NCI-H345 treated with DMSO at 0.1 percent for 48 hours (cell line): ENCODE results near the gene DCTPP1.

Experiments
- DNase-seq: peaks from one replicate; lab custom pipeline; 2025; ENCODE audit not compliant: unreplicated experiment; lab: John Stamatoyannopoulos, UW

Gene DCTPP1

DNA sequence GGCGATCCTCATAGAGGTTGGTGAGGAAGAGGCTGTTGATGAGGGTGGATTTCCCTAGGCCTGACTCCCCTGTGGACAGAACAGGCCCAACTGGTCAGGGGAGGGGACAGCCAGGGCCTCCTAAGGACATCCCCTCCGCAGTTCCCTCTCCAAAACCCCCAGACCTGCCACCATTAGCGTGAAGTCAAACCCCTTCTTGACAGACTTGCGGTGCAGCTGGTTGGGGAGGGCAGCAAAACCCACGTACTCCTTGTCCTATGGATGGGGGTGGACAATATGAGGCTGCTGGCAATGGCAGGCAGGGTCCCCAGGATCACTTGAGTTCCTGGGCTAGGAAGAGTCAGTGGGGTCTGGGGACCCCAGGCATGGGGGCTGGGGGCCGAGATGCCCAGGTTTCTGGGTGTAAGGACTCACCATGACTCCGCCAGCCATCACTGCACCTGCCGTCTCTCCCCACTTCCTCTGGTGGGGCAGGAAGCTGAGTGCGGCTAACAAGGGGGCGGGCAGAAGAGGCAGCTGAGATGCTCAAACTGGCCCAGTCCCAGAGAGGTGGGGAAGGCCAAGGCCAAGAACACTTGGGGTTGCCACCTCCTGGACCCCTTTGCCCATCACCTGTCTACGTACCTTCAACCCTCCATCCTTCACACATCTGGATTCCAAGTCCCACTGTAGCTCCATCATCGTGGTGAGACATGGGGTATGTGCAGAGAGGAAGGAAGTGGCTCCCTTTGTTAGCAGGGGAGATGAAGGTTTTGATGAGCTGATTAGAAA is 47.5 kb downstream of the DCTPP1 start, which contains the start of gene SEPTIN1:
TSS of gene SEPTIN1 (minus strand) at position 451 of the 771 bp plus-strand sequence. CDS start at position 432, 19 bp downstream.
- no peak for DNase-seq

DNA sequence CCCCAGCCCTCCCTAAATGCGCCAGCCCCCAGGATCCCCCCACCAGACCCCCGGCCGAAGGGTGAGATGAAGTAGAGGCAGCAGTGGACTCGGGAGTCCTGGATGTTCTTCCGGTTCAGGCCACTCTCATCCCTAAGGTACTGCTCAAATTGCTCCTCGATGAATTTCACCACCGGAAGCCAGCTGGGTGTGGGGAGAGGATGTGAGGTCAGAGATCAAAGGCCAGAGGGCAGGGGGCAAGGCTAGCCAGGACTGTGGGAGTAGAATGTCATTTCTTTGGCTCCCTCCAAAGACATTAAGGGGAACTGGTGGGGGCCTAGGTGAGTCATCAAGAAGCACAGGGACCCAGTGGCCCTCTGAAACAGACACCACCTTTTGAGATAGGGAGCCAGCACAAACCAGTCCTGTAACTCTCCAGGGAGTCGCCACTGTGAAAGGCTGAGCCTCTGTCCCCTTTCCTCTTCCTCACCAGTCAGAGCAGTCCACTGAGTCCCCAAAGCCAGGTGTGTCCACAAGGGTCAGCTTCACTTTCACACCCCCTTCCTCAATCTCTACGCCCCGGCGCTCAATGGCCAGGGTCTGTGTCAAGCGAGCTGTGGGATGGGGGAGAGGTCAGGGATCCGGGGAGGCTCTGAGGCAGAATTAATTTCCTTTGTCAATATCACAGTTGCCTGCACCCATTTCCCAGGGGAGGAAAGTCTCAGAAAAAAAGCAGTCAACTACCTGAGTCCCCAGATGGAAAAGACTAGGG is 48.4 kb downstream of the DCTPP1 start:
- no peak for DNase-seq

DNA sequence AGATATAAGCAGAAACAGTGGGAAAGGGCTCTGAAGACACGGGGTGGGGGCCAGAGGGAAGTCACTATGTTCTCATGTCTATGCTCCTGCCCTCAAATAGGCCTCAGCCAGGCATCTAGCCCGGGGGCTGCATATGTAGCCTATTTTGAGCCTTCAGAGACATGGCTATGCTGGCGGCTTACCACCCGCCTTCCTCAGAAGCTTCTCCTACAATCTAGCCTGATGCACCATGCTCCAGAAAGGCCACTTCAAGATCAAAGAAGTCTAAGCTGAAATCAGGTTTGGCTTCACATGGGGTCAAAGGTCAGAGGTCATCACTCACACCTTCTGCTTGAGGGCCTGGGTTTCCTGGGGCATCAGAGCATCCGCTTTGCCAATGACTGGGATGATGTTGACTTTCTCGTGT is 49.0 kb downstream of the DCTPP1 start:
- DNase-seq: no peak

DNA sequence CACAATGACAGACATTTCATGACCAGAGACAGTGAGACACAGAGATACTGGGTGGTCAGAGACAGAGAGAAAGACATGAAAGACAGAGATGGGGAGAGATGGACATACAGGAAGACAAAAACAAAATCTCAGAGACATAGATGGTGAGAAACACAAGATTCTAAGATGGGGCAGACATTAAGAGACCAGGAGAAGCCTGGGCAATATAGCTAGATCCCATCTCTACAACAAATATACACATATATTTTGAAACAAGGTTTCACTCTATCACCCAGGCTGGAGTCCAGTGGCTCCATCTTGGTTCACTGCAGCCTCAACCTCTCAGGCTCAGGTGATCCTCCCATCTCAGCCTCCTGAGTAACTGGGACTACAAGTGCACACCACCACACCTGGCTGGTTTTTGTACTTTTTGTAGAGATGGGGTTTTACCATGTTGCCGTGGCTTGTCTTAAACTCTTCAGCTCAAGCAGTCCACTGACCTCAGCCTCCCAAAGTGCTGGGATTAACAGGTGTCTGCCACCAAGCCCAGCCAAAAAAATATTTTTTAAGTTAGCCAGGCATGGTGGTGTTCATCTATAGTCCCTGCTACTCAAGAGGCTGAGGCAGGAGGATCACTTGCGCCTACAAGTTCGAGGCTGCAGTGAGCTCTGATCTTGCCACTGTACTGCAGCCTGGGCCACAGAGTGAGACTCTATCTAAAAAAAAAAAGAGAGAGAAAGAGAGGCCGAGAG is 49.6 kb downstream of the DCTPP1 start:
- no peak for DNase-seq

DNA sequence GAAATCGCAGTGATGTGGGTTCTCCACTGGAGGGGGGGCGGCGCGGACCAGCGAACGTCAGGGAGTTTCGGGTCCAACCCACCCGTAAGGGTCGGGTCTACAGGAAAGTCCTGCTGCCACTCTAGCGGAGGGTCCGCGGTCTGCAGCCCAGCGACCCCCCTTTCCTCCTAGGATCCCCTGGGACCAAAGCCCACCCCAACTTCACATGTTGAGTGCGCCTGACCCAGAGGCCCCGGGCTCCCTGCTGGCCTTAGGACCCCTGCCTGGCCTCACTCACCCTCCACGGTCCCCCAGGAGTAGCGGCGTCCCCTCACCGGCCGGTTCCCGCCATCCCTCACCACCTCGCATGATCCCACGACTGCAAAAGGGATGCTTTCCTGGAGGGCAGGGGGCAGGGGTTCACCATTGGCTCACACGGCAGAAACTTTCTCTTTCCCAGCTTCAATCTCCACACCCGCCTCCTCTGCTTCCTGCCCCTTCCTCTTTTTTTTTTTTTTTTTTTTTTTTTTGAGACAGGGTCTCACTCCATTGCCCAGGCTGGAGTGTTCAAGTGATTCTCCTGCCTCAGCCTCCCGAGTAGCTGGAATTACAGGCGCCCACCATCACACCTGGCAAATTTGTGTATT is 50.6 kb downstream of the DCTPP1 start:
- no peak for DNase-seq

DNA sequence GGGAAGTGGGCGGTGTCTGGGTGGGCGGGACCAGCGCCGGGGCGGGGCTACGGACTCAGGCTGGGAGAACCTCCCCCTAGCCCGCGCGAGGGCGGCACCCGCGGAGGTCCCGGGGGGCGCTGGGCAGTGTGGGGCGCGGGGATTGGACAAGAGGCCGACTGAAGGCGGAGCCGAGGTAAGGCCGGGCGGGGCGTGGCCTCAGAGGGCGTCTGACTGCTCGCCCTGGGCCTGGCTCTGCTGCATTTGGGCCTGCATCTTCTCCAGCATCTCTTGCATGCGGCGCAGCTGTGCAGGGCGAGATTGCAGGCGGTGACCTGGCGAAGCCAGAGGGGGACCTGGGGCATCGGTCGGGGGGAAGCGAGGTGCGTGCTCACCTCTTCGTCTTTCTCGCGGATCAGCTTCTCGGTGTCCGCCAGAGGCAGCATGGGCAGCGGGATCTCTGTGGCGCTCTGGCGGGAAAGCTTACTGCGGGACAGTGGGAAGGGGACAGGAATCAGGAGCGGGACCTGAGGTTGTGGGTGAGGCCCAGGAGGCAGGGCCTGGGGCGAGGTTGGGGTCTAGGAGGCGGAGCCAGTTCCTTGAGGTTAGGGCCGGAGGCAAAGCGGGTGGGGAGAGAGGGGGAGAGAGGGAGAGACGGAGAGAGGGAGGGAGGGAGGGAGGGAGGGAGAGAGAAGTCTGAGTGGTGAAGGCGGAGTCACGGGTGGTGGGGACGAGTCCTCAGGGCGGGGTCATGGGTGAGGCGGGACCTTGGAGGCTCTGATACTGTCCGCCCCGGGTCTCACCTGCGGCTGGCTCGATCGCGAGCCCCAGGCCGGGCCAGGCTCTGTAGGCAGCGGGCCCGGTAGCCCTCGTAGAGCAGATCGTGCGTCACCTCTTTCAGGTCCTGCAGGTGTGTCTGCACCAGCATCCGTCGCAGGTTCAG is 51.3 kb downstream of the DCTPP1 start:
- DNase-seq: peak; percentile 94

DNA sequence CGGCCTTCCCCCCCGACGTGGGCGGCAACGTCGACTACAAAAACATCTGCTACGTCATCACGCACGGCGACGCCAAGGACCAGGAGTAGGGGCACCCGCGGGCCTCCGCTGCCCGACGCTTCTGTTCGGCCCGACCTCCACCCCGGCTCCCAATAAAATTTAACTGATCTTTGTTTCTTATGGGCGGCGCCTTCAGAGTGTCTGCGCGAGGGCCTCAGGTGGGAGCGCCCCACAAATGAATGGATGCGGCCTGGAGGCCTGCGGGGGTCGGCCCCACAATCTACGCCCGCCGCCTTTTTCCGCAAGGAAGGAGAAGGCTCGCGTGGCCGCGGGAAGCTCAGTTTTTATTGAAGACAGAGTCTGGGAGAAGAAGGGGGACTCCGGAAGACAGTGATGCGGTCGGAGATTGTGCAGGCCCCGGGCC is 52.0 kb downstream of the DCTPP1 start:
- peak; percentile 91 for DNase-seq

DNA sequence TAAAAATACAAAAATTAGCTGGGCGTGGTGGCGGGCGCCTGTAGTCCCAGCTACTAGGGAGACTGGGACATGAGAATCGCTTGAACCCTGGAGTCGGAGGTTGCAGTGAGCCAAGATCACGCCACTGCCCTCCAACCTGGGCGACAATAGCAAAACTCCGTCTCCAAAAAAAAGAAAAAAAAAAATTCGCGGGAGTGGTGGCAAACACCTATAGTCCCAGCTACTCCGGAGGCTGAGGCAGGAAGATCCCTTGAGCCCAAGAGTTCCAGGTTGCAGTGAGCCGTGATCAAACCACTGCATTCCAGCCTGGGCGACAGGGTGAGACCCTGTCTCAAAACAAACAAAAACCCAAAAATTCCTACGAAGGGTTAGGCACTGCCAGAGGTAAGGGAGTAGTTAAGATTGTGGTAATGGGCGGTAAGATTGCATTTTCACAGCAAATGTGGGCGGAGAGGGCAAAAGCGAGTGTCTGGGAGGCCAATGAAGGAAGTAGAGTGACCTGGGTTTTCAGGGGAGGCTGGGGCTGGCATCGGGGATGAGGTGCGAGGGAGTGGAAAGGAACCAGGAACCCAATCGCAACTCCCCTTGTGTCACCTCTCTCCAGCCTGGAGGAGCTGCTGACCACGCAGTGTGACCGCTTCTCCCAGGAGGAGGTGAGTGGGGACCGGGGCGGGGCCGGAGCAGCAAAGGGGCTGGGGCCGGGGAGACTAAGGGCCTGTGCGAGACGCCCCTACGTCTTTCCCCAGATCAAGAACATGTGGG is 52.6 kb downstream of the DCTPP1 start:
- DNase-seq: no peak

DNA sequence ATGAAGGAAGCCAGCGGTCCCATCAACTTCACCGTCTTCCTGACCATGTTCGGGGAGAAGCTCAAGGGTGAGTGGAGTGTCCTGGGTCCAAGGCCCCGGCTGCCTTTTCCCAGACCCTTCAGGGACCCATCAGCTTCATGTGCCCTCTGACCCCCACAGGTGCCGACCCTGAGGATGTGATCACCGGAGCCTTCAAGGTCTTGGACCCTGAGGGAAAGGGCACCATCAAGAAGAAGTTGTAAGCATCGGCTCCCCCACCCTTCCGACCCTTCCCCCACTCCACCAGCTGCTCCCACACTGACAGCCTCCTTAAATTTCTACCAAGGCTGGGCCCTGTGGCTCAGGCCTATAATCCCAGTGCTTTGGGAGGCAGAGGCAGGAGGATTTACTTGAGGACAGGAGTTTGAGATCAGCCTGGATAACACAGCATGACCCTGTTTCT is 53.3 kb downstream of the DCTPP1 start:
- no peak for DNase-seq

DNA sequence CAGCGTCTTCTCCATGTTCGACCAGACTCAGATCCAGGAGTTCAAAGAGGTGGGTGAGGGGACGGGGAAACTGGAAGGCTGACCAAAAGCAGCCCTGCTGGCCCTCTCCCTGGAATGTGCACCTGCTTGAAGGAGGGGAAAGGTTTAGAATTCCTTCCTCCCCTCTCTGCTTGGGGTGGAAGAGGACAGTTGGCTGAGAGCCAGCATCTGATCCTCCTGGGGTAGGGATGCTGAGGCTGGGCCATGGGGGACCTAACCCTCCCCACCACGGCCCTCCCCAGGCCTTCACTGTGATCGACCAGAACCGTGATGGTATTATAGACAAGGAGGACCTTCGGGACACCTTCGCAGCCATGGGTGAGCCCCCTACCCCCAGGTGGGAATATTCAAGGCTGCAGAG is 54.0 kb downstream of the DCTPP1 start:
- no peak for DNase-seq

DNA sequence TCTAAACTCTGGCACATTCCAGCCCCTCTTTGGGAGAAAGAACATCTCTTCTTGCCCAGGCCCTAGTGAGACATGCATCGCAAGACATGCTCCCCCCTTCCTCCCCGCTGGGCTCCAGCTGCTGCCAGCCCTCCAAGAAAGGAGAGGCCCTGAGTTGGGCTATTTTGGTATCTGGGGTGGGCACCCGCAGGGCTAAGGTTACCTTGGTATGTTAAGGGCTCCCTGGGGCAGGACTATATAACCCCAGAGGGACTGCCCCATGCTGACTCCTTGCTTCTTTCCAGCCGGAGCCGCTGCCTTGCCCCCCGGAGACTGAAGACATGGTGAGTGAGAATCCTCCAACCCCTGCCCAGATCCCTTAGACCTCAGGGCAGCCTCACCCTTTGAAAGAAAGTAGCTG is 55.3 kb downstream of the DCTPP1 start, which contains the start of gene MYL11:
TSS of gene MYL11 (plus strand) at position 265 of the 400 bp plus-strand sequence. CDS start at position 321, 56 bp downstream.
- no peak for DNase-seq
